SU-DHL-6 (cell line): ENCODE results near the gene TRAF3IP1.

Source experiments
- H2AFZ ChIP-seq: fragments of 200-600 bp; sonication (generic); 2 replicates; pipeline ENCODE4 v1.6.1; 2014; ENCODE audit warnings: low read depth, mild to moderate bottlenecking, moderate library complexity, mixed read lengths, antibody characterized with exemption, low read length; ENCODE audit not compliant: severe bottlenecking
- H3F3A ChIP-seq: fragments of 200-600 bp; shearing (Covaris generic); 2 replicates; pipeline ENCODE4 v1.6.0; 2016; ENCODE audit warnings: antibody characterized with exemption, mild to moderate bottlenecking; ENCODE audit not compliant: insufficient read depth
- H3K27ac ChIP-seq: fragments of 200-600 bp; sonication (generic); 2 replicates; pipeline ENCODE4 v1.5.1; 2016; ENCODE audit warnings: low read depth, mild to moderate bottlenecking, low read length, moderate library complexity, mixed read lengths
- H3K27me3 ChIP-seq: fragments of 200-600 bp; sonication (generic), shearing (Covaris generic); 2 replicates; pipeline ENCODE4 v1.6.0; 2014; ENCODE audit warnings: mild to moderate bottlenecking, low read length
- H3K36me3 ChIP-seq: fragments of 200-600 bp; sonication (generic); 2 replicates; pipeline ENCODE4 v1.6.1; 2014; ENCODE audit warnings: mild to moderate bottlenecking, low read length, mixed read lengths
- H3K4me2 ChIP-seq: fragments of 300-600, 200-600 bp; shearing (Covaris generic), sonication (generic); 2 replicates; pipeline ENCODE4 v1.6.0; 2014; ENCODE audit warnings: low read length, low read depth, mild to moderate bottlenecking; ENCODE audit not compliant: poor library complexity, severe bottlenecking
- H3K4me3 ChIP-seq: fragments of 200-600 bp; sonication (generic); 2 replicates; pipeline ENCODE4 v1.5.1; 2014; ENCODE audit warnings: antibody characterized with exemption, low read length, mild to moderate bottlenecking, mixed read lengths; ENCODE audit not compliant: insufficient read depth, poor library complexity, severe bottlenecking
- H3K79me2 ChIP-seq: fragments of 200-600 bp; sonication (generic); 2 replicates; pipeline ENCODE4 v1.6.1; 2014; ENCODE audit warnings: mild to moderate bottlenecking, low read length, moderate library complexity; ENCODE audit not compliant: insufficient read depth
- H3K9ac ChIP-seq: fragments of 200-600 bp; sonication (generic); 2 replicates; pipeline ENCODE4 v1.7.0; 2014; ENCODE audit warnings: mild to moderate bottlenecking, low read length
- H3K9me2 ChIP-seq: fragments of 200-600 bp; sonication (generic); replicated peaks from 2 replicates; pipeline ENCODE4 v1.6.1; 2014; ENCODE audit warnings: low read length; ENCODE audit not compliant: insufficient read depth
- H3K9me3 ChIP-seq: fragments of 200-600 bp; sonication (generic); 2 replicates; pipeline ENCODE4 v1.6.1; 2014; ENCODE audit warnings: low read length, mixed read lengths; ENCODE audit not compliant: insufficient read depth
- H4K20me1 ChIP-seq: fragments of 200-600 bp; sonication (generic); 2 replicates; pipeline ENCODE4 v1.6.1; 2014; ENCODE audit warnings: low read depth, mild to moderate bottlenecking, antibody characterized with exemption, low read length, moderate library complexity, mixed read lengths
- EZH2phosphoT487 ChIP-seq: fragments of 200-600 bp; sonication (generic), shearing (Covaris generic); conservative IDR thresholded peaks from 2 replicates; pipeline ENCODE4 v1.6.1; 2018; ENCODE audit warnings: mild to moderate bottlenecking, antibody characterized with exemption, low read length, moderate library complexity, mixed read lengths
- TF ChIP-seq, protein P1 (sequence below): fragments of 200-600 bp; sonication (generic); IDR thresholded peaks from one replicate; pipeline ENCODE4 v1.5.1; 2017; ENCODE audit warnings: antibody characterized with exemption, mild to moderate bottlenecking, low read length, moderate library complexity; ENCODE audit not compliant: insufficient read depth, poor library complexity, severe bottlenecking

Gene TRAF3IP1

DNA sequence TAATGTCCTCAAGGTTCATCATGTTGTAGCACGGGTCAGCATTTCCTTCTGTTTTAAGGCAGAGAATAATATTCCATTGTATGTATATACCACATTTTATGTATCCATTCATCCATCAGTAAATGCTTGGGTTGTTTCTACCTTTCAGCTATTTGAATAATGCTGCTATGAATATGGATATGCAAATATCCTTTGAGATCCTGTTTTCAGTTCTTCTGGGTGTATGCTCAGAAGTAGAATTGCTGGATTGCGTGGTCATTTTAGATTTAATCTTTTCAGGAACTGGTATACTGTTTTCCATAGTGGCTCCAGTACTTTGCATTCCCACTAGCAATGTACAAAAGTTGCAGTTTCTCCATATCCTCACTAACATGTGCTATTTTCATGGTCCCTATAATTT is 93.0 kb downstream of the TRAF3IP1 start:
- H3K27ac ChIP-seq = no peak overlapping the region
- no peak for TF ChIP-seq EZH2phosphoT487
- TF ChIP-seq, protein P1, sequence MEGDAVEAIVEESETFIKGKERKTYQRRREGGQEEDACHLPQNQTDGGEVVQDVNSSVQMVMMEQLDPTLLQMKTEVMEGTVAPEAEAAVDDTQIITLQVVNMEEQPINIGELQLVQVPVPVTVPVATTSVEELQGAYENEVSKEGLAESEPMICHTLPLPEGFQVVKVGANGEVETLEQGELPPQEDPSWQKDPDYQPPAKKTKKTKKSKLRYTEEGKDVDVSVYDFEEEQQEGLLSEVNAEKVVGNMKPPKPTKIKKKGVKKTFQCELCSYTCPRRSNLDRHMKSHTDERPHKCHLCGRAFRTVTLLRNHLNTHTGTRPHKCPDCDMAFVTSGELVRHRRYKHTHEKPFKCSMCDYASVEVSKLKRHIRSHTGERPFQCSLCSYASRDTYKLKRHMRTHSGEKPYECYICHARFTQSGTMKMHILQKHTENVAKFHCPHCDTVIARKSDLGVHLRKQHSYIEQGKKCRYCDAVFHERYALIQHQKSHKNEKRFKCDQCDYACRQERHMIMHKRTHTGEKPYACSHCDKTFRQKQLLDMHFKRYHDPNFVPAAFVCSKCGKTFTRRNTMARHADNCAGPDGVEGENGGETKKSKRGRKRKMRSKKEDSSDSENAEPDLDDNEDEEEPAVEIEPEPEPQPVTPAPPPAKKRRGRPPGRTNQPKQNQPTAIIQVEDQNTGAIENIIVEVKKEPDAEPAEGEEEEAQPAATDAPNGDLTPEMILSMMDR = no peak
- no peaks in the 10 kb centered on the region for H3K79me2 ChIP-seq
- H3K27me3 ChIP-seq = no peaks in the 10 kb centered on the region; the same call in 1 of the 2 replicates
- H3F3A ChIP-seq = no peaks in the 10 kb centered on the region
- H3K4me2 ChIP-seq = no peak overlapping the region
- peaks cover 20% of the 10 kb centered on the region for H3K9me3 ChIP-seq
- H2AFZ ChIP-seq = no peak overlapping the region
- no peaks in the 10 kb centered on the region for H3K9me2 ChIP-seq
- no peak overlapping the region for H3K9ac ChIP-seq
- no peaks in the 10 kb centered on the region for H3K36me3 ChIP-seq
- H3K4me3 ChIP-seq = no peak overlapping the region
- no peaks in the 10 kb centered on the region for H4K20me1 ChIP-seq

DNA sequence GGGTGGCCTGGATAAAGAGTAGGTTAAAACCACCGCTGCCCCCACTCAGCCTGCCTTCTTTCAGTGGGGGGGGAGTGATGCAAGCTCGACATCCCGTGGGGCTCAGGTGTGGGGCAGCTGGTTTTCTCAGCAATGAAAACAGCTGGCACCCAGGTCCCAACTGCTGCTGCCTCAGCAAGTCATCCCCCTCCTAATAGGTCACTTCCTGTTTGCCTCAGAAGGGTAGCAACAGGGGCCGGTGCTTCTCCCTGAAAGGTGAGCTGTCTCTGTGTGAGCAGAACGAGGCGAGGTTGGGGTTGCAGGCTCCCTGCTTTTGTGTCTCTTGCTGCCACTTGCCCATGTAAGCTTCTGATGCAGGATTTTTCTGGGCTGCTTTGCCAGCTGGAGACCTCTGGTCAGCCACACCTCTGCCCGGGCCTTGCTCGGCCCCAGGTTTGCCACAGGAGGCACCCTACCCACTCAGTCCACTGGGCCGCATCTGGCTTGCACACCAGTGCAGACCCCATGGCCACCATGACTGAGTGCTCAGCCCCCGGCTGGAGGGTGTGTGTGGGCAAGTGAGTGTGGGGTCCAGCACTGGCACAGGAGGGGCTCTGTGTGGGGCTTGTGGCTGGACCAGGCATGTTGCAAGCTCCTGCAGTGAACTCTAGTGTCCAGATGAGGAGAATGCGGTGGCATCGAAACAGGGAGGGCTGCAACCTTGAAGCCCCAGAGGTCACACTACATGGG is 94.9 kb downstream of the TRAF3IP1 start:
- Histone ChIP-seq H3K4me2 (no peak overlapping the region), H3K27ac (no peak overlapping the region), H3K9ac (no peak overlapping the region)

DNA sequence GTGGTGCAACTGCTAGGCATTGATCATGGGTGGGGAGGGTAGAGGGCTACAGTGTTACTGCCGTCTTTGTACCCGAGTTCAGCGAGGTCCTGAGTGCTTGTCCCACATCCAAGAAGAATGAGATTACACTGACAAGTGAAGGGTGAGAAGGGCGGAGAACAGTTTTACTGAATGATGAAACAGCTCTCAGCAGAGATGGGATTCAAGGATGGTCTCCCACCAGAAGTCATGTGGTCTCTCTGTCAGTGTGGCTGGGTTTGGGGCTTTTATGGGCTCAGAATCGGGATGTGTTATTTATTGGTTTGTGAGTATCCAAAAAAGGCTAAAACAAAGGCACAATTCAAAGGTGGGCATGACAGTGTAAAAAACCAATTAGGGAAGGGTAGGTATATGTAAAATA is 95.6 kb downstream of the TRAF3IP1 start:
- no peak overlapping the region for H2AFZ ChIP-seq
- H3K9me3 ChIP-seq = peaks cover 20% of the 10 kb centered on the region
- H3K4me3 ChIP-seq = no peak overlapping the region
- no peaks in the 10 kb centered on the region for H3K79me2 ChIP-seq
- no peak overlapping the region for H3K9ac ChIP-seq
- no peaks in the 10 kb centered on the region; the same call in 1 of the 2 replicates for H3K27me3 ChIP-seq
- no peaks in the 10 kb centered on the region for H3F3A ChIP-seq
- no peak overlapping the region for H3K27ac ChIP-seq
- TF ChIP-seq, protein P1 = no peak
- TF ChIP-seq EZH2phosphoT487 = no peak
- H3K36me3 ChIP-seq = no peaks in the 10 kb centered on the region
- H3K4me2 ChIP-seq = no peak overlapping the region
- no peaks in the 10 kb centered on the region for H4K20me1 ChIP-seq
- no peaks in the 10 kb centered on the region for H3K9me2 ChIP-seq

More for the DNA sequence above, 94.9 kb downstream of the TRAF3IP1 start:
- Histone ChIP-seq H3F3A (no peaks in the 10 kb centered on the region), H3K27me3 (no peaks in the 10 kb centered on the region; the same call in 1 of the 2 replicates), H3K9me3 (peaks cover 20% of the 10 kb centered on the region), H2AFZ (no peak overlapping the region), H4K20me1 (no peaks in the 10 kb centered on the region), H3K9me2 (no peaks in the 10 kb centered on the region), H3K36me3 (no peaks in the 10 kb centered on the region), H3K79me2 (no peaks in the 10 kb centered on the region), H3K4me3 (no peak overlapping the region)
- TF ChIP-seq, protein P1 = no peak
- no peak for TF ChIP-seq EZH2phosphoT487
